Caco-2 (cell line): ENCODE results near the gene CACNA1B. TPM values are rescaled to one million over a fixed set of nuclear protein-coding genes. Genes with fewer than 3 reads are reported as not detected.
"Not testable (repeated sequence)": the region's sequence is repeated elsewhere in the genome, so short reads cannot be mapped to it uniquely, and the experiment has no call there.

Experiments used
- BruUV-seq: library from RNA; stranded (reverse); fragments of 400-500 nt; replicated peaks from 2 replicates; lab custom pipeline; 2021; lab: Mats Ljungman, UMichigan
- CTCF ChIA-PET: fragments of 300-600 bp; sonication (Branson Sonifier 250); formaldehyde crosslinking; loops from one replicate; lab custom pipeline; 2022; ENCODE audit warnings: antibody characterized with exemption; lab: Charles Lee
- POLR2A ChIA-PET: fragments of 300-600 bp; sonication (Branson Sonifier 250); formaldehyde crosslinking; loops from one replicate; lab custom pipeline; 2022; ENCODE audit warnings: antibody characterized with exemption; lab: Charles Lee
- DNase-seq, 2 experiments: peaks; one replicate each; pipeline versions ENCODE4 v3.0.0 to v3.0.0-alpha.2; 2020 to 2022
- H3K27me3 ChIP-seq: replicated peaks from 2 replicates; pipeline ENCODE4 v1.6.0; 2011; ENCODE audit warnings: low read length; ENCODE audit not compliant: control insufficient read depth, insufficient read depth
- H3K36me3 ChIP-seq: 2 replicates; pipeline ENCODE4 v1.5.1; 2011; ENCODE audit warnings: low read length; ENCODE audit not compliant: control insufficient read depth, insufficient read depth
- H3K4me1 ChIP-seq: fragments of 250-450 bp; sonication (Bioruptor Pico); 2 replicates; pipeline ENCODE4 v1.5.1; 2020; ENCODE audit warnings: mild to moderate bottlenecking
- H3K4me3 ChIP-seq: 2 replicates; pipeline ENCODE4 v1.5.1; 2011; ENCODE audit warnings: low read depth, mild to moderate bottlenecking, control low read depth, low read length
- H3K9me3 ChIP-seq: fragments of 250-450 bp; sonication (Bioruptor Pico); 2 replicates; pipeline ENCODE4 v1.5.1; 2020; ENCODE audit warnings: mild to moderate bottlenecking, moderate library complexity
- H3K27ac Mint-ChIP-seq: one replicate; pipeline ENCODE4 v1.8.0; 2022; ENCODE audit warnings: mixed read lengths; ENCODE audit not compliant: unreplicated experiment
- H3K27me3 Mint-ChIP-seq: one replicate; pipeline ENCODE4 v1.8.0; 2022; ENCODE audit warnings: mixed read lengths; ENCODE audit not compliant: insufficient read depth, unreplicated experiment
- H3K36me3 Mint-ChIP-seq: one replicate; pipeline ENCODE4 v1.8.0; 2022; ENCODE audit warnings: mild to moderate bottlenecking, mixed read lengths; ENCODE audit not compliant: insufficient read depth, unreplicated experiment
- H3K4me1 Mint-ChIP-seq: one replicate; pipeline ENCODE4 v1.8.0; 2022; ENCODE audit warnings: low read depth, mixed read lengths; ENCODE audit not compliant: unreplicated experiment
- H3K4me3 Mint-ChIP-seq: one replicate; pipeline ENCODE4 v1.8.0; 2022; ENCODE audit warnings: mild to moderate bottlenecking, moderate library complexity, mixed read lengths; ENCODE audit not compliant: unreplicated experiment
- H3K9me3 Mint-ChIP-seq: one replicate; pipeline ENCODE4 v1.8.0; 2022; ENCODE audit warnings: mixed read lengths; ENCODE audit not compliant: unreplicated experiment
- intact Hi-C: fragments of 100-400 bp; cut with micrococcal nuclease; formaldehyde crosslinking; loops from one replicate; pipeline ENCODE4 v1.10.0; 2022; ENCODE audit not compliant: unreplicated experiment
- total RNA-seq: library from RNA; stranded (reverse); gene quantifications from 2 replicates; pipeline ENCODE4 v1.2.3, GENCODE V29; 2022
- TF ChIP-seq, protein P1 (sequence below), 2 experiments: fragments of 200-600 bp in 1 of 2; IDR thresholded peaks; 1 replicate in 1 of 2; 2 replicates in 1 of 2; pipeline versions ENCODE4 v1.5.1 to v1.8.0; 2011 to 2022; ENCODE audit warnings: antibody characterized with exemption in 1 of 2, control low read depth in 1 of 2, inconsistent platforms in 1 of 2, low read depth in 1 of 2, low read length in 1 of 2, mild to moderate bottlenecking in 1 of 2, moderate library complexity in 1 of 2; ENCODE audit not compliant: insufficient read depth in 1 of 2, severe bottlenecking in 1 of 2, unreplicated experiment in 1 of 2

CACNA1B gene
- total RNA-seq, 1 experiment from 2014 or later, result 0.11 TPM

GRCh38 chr9:138123086-138123485 lies 245.5 kb downstream of the CACNA1B start:
- Mint-ChIP-seq H3K27me3 (no peaks in the 10 kb centered on the region), H3K27ac (no peak overlapping the region), H3K4me1 (no peaks in the 10 kb centered on the region), H3K4me3 (no peak overlapping the region), H3K9me3 (no peaks in the 10 kb centered on the region), H3K36me3 (peaks cover 14% of the 10 kb centered on the region)
- CTCF ChIA-PET, result no interaction called here
- Histone ChIP-seq H3K36me3 (no peaks in the 10 kb centered on the region), H3K4me1 (no peaks in the 10 kb centered on the region), H3K27me3 (no peaks in the 10 kb centered on the region), H3K9me3 (no peaks in the 10 kb centered on the region), H3K4me3 (no peak overlapping the region)
- POLR2A ChIA-PET, result no interaction called here
- no peak for DNase-seq
- intact Hi-C loops, result no loop called here
- no TSS peak for BruUV-seq
- TF ChIP-seq, protein P1, sequence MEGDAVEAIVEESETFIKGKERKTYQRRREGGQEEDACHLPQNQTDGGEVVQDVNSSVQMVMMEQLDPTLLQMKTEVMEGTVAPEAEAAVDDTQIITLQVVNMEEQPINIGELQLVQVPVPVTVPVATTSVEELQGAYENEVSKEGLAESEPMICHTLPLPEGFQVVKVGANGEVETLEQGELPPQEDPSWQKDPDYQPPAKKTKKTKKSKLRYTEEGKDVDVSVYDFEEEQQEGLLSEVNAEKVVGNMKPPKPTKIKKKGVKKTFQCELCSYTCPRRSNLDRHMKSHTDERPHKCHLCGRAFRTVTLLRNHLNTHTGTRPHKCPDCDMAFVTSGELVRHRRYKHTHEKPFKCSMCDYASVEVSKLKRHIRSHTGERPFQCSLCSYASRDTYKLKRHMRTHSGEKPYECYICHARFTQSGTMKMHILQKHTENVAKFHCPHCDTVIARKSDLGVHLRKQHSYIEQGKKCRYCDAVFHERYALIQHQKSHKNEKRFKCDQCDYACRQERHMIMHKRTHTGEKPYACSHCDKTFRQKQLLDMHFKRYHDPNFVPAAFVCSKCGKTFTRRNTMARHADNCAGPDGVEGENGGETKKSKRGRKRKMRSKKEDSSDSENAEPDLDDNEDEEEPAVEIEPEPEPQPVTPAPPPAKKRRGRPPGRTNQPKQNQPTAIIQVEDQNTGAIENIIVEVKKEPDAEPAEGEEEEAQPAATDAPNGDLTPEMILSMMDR (IDR thresholded peaks at IDR 0.05; ENCODE audit: insufficient read depth in 1 of 2, low read depth in 1 of 2, low read length in 1 of 2, severe bottlenecking in 1 of 2, unreplicated experiment in 1 of 2), result no peak

- H3K27ac Mint-ChIP-seq, BruUV-seq, H3K4me3 Mint-ChIP-seq, H3K27me3 ChIP-seq, H3K9me3 Mint-ChIP-seq, intact Hi-C loops, H3K27me3 Mint-ChIP-seq, H3K4me3 ChIP-seq, CTCF ChIA-PET, H3K4me1 ChIP-seq, H3K36me3 ChIP-seq, POLR2A ChIA-PET, H3K4me1 Mint-ChIP-seq, H3K9me3 ChIP-seq: not testable (repeated sequence)
- H3K36me3 Mint-ChIP-seq, result peaks cover 14% of the 10 kb centered on the region
- TF ChIP-seq, protein P1 (IDR thresholded peaks at IDR 0.05; ENCODE audit: insufficient read depth in 1 of 2, low read depth in 1 of 2, low read length in 1 of 2, severe bottlenecking in 1 of 2, unreplicated experiment in 1 of 2), result peak in 1 of 2 experiments; percentile 67
- peak in 1 of 2 experiments; percentile 48 for DNase-seq
Observed at GRCh38 chr9:138126090-138126857, 248.7 kb downstream of the CACNA1B start.

GRCh38 chr9:138126858-138127584 lies 249.4 kb downstream of the CACNA1B start:
- H3K9me3 ChIP-seq, H3K4me3 ChIP-seq, H3K27me3 Mint-ChIP-seq, BruUV-seq, H3K27me3 ChIP-seq, H3K4me1 ChIP-seq, DNase-seq, H3K4me1 Mint-ChIP-seq, H3K36me3 ChIP-seq, CTCF ChIA-PET, H3K4me3 Mint-ChIP-seq, H3K9me3 Mint-ChIP-seq, POLR2A ChIA-PET, intact Hi-C loops: not testable (repeated sequence)
- TF ChIP-seq, protein P1 (IDR thresholded peaks at IDR 0.05; ENCODE audit: insufficient read depth in 1 of 2, low read depth in 1 of 2, low read length in 1 of 2, severe bottlenecking in 1 of 2, unreplicated experiment in 1 of 2), result peak in 1 of 2 experiments; percentile 0
- Mint-ChIP-seq H3K36me3 (peaks cover 14% of the 10 kb centered on the region), H3K27ac (peak overlapping the region; percentile 57)

GRCh38 chr9:138128027-138128426 lies 250.4 kb downstream of the CACNA1B start:
- H3K4me3 Mint-ChIP-seq, H3K36me3 ChIP-seq, POLR2A ChIA-PET, H3K27me3 ChIP-seq, H3K4me1 Mint-ChIP-seq, H3K4me1 ChIP-seq, BruUV-seq, H3K27me3 Mint-ChIP-seq, H3K4me3 ChIP-seq, DNase-seq, intact Hi-C loops, H3K27ac Mint-ChIP-seq, H3K9me3 Mint-ChIP-seq, H3K9me3 ChIP-seq, CTCF ChIA-PET: not testable (repeated sequence)
- peaks cover 14% of the 10 kb centered on the region for H3K36me3 Mint-ChIP-seq
